RPMI8226 (cell line): Measurements from ENCODE around the gene RPL15.

ENCODE experiments used
- DNase-seq: peaks from one replicate; pipeline ENCODE4 v3.0.0-alpha.2; 2015

The RPL15 gene

DNA sequence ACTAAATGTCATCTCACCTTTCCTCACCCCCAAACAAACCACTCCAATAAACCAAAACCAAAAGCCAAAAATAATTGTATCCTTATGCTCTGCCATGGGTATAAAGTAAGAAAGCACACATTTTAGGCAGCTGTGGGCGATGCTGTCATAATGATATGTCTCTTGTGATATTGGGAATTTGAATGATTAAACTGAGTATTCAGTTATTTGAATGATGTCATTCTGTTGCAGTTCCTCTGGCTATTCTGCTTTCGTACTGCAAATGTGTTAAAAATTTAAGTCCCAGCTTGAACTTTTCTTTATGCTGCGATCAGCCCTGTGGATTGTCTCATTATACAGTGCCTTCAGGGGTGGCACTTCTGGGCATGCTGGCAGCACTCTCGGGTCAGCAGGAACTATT, 17.3 kb downstream of the RPL15 start:
- no peak for DNase-seq

DNA sequence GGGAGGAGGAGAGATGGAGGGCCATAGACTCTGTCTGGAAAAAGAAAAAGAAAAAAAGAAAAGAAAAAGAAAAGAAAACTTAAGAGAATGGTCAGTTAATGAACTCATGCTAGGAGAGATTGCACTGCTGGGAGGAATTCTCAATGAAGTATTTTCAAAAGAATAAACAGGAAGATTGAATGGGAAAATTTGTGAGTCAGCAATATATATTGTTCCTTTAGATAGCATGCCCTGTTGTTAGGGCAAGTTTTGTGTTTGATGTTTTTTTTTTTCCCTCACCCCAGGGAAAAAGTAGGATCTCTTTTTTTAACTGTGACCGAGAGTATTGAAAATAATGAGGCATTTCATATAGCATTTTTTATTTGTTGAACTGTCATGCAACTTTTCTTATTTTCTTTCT, 20.4 kb downstream of the RPL15 start:
- no peak for DNase-seq

DNA sequence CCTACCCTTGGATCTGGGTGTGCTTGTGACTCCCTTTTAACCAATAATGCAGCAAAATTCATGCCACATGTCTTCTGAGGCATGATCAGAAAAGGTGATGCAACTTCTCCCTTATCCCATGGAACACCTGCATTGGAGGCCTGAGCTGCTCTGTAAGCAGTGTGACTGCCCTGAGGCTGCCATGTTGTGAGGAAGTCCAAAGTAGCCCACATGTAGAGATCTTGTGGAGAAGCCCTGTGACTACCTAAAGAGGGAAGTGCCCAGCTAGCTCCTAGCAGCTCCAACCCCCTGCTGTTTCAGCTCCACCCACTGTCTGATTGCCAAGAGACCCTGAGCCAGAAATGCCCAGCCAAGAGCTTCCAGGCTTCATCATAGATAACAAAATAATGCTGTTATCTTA, 21.8 kb downstream of the RPL15 start:
- DNase-seq: no peak

DNA sequence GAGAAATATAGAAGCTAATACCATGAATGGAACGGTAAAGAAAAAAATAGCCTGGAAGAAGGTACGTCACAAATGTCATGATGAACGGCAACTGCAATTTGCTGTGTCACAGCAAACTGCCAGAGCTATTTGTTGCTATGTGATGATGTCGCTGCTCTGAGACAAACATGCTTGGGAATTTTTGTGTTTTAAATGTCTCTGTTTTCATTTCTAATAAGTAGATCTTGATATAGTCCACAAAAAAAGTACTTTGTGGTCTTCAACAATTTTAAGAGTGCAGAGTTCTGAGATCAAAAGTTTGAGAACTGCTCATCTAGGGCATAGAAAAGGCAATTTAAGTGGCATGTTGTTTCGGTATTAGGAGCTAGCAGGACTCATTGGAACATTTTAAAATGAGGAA, 23.8 kb downstream of the RPL15 start:
- no peak for DNase-seq

DNA sequence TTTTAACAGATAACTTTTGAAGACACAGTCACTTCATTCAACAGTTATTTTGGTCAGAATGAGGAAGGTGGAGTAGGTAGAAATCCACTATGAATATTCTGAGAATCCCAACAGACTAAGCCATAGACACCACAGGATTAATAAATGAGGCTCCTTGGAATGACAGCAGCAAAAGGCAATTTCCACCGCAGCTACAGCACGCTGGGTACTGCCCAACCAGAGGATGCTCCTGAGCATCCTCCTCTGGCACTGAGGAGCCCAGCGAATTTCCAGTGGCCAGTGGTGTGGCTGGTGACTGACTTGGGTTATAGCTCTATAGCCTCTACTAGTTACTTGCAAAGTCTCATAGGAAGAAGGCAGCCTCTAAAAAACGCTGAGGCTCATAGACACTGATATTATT, 24.5 kb downstream of the RPL15 start:
- no peak for DNase-seq

DNA sequence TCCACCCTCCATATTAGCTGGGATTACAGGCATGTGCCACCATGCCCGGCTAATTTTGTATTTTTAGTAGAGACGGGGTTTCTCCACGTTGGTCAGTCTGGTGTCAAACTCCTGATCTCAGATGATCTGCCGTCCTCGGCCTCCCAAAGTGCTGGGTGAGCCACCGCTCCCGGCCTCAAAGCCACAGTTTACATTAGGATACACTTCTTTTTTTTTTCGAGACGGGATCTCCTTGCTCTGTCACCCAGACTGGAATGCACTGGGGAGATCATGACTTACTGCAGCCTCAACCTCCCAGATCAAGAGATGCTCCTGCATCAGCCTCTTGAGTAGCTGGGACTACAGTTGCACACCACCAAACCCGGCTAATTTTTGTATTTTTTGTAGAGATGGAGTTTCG, 25.6 kb downstream of the RPL15 start:
- no peak for DNase-seq

DNA sequence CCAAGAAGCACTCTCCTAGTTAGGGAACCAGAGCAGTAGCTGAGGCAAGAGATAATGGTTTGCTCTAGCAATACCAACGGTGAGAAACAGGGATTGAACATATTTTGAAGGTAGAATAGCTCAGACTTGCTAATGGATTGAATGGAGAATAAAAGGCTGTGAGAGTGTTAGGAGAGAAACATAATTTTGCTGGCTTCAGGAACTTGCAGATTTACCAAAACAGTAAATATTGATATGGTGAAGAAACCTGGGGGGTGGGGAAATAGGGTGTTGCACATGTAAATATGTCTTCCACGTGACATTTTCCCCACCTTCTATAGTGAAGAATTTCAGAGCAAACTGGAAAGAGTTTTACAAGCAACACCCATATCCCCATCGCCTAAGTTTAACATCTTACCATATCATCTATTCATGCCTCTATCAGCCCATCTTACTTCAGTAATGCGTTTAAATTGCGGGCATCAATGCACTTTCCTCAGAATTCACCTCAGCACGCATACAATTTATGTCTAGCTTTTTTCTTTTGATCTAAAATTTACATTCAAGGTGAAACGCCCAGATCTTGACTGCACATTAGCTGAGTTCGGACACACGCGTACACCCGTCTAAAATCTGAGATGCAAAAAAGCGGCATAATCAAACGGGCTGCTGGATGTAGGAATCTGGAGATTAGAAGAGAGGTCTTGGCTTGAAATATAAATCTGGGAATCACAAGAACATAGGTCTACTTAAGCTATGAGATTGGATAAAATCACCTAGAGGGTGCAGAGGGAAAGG, 27.3 kb downstream of the RPL15 start:
- no peak for DNase-seq

DNA sequence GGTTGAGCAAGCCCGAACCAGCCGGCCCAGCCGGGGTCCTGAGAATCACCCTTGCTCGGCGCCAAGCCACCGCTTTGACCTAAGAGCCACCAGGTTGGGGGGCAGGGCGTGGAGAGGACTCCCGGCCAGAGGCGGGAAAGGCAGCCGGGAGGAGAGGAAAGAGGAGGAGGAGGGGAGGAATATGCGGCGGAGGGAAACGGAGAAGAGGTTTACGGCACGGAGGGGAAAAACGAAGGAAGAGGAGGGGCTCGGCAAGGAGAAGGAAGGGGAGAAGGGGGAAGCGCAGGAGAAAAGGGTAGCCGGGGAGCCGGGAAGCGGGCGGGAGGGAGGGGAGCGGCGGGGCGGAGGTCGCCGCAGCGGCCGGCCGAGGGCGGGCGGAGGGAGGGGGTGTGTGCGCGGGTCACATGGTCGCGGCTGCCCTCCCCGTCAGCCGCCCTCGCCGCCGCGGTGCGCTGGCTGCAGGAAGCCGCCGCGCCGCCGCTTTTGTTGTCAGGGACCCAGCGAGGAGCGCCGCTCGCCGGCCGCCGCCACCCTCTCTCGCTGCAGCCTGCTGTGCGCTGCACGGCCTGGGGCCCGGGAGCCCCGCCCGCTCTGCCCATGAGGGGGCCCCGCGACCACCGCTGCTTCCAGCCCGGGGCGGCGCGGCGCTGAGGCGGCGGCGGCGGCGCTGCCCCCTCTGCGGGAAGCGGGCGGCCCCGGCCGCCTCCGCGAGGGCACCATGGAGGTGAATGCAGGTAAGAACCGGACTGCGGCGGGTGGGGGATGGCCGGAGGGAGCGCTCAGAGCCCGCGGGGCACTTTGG, 28.1 kb downstream of the RPL15 start, which contains the start of gene NR1D2:
NR1D2 (plus strand) TSS at position 426 of the 802 bp plus-strand sequence; CDS start at position 719, 293 bp downstream.
- peak; percentile 92 for DNase-seq

DNA sequence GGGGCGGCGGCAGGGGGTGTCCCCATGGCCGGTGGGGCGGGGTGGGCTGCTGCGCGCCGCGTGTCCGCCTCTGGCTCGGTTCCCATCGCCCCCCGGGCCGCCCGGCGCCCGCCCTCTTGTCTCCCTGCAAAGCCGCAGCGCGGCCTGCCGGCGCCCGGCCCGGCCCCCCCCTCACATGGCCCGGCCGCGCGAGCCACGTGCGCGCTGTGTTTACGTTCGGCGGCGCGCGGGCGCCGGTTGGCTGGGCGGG, 28.7 kb downstream of the RPL15 start:
- no peak for DNase-seq

DNA sequence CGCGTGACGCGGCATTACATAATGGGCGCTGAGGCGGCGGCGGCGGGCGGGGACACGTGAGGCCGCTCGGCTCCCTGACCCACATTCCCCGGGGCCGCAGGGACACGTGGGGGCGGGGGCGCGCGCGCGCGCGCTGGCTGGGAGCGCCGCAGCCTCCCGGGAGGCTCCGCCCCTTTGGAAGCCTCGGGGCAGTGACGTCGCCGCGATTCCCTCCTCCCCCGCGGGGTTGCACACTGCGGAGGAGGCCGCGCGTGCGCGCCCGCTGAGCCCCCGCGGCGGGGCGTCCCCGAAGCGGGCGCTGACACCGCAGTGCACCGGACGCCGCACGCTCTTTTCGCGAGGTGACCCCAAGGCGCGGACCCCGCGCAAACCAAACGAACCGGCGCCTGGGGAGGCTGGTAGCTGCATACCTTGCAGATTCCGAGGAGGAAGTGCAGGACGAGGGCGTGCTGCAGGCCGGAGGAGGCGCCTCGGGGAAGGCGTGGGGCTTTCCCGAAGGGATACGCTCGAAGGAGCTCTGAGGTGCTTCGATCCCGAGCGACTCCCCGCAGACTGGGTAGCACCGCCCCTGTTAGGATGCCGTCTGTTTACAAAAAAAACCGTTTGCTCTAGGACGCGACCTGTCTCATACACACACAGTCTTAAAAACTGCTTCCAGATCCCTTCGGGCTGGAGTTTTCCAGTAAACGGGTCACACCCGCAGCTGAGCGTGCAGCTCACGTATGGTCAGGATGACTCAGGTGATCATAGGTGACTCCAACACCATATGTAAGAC, 29.2 kb downstream of the RPL15 start:
- peak; percentile 97 for DNase-seq

DNA sequence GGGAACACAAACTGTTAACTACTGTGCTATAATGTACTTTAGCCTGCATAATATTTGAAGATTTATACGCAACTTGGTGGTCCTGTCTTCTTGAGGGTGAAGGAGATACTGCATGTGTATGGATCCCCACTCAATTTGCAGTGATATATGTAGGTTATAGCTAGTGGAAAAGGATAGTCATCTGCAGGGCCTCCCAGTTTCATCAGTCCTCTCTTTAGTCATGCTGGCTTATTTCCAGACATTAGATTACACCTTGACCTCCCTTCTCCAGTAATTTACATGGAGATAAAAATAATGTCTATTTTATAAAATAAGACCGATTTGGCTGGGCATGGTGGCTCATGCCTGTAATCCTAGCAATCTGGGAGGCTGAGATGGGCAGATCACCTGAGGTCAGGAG, 31.8 kb downstream of the RPL15 start:
- no peak for DNase-seq

DNA sequence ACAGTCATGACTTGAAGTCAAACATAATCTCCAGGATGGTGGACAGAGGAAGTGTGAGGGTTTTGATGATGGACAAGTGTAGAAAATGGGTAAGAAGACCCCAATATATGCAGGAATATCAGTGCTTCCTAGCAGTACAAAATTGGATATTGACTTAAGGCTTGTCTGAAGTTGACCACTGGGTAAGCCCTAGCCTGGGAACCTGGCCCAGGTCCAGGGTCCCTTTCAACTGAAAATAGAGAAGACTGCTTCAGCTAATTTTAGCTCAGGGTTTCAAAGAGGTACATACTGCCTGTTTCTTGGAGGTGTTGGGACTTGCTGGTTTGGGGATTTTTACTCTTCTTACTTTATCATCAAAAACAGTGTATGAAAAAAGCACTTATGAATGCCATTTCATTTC, 32.9 kb downstream of the RPL15 start:
- peak; percentile 88 for DNase-seq

DNA sequence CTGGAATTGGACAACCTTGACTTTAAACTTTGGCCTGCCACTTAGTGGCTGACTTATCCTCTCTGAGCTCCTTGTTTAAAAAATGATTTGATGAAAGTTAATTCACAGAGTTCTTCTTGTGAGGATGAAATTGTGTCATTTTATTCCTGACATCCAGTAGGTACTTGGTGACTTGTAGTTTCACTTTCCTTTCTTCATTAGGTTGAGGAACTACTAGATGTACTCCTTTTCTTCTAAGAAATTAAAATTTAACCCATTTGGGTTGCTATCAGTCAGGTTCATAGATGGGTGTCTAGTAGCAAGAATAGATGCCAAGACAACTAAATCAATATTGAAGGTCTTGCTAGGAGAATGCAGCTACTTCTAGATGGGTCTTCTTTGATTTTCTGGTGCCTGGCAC, 33.4 kb downstream of the RPL15 start:
- peak; percentile 11 for DNase-seq

DNA sequence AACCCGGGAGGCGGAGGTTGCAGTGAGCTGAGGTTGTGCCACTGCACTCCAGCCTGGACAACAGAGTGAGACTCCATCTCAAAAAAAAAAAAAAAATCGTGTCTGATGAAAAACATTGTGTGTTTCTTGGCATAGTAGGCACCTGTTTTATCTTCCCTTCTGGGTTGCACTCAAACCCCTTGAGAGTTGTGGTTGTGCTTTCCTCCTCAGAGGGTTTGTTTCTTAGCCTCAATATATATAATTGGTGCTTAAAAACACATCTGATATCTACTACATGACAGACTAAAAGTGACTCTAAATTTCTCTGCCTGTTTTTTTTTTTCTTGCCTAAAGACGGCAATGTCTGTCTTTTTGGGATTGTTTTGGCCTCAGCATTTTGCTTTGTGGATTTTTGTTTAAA, 35.7 kb downstream of the RPL15 start:
- no peak for DNase-seq

DNA sequence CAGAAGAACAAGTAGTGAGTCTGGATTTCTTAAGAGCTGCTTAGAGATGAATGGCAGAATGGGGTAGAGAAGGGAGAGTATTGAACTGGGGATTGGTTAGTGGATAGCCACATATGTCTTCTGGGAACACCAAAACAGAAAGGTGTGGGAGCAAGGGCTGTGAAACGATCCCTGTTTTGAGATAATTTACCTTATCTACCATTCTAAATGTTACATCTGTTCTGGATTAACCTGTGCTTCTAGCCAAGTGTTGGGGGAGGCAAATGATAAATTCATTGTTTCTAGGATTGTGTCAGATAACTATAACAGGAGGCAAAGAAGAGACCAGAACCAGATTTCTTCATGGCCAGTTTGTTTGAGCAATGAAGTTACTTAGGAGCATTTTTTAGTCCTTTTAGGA, 36.6 kb downstream of the RPL15 start:
- DNase-seq: no peak

DNA sequence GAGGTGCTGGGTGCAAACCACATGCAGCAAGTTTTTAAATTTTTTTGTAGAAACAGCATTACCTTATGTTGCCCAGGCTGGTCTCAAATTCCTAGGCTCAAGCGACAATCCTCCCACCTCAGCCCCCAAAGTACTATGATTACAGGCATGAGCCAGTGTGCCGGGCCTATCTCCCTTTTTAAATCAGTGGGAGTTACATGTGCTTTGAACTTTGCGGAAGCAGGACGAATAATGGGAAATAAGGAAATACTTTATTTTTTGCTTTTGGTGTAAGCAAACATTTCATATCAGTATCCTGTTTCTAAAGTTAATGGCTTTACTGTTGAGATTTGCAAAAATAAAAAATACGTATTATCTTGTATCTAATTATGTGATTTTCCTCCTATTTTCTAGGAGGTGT, 37.2 kb downstream of the RPL15 start:
- no peak for DNase-seq

DNA sequence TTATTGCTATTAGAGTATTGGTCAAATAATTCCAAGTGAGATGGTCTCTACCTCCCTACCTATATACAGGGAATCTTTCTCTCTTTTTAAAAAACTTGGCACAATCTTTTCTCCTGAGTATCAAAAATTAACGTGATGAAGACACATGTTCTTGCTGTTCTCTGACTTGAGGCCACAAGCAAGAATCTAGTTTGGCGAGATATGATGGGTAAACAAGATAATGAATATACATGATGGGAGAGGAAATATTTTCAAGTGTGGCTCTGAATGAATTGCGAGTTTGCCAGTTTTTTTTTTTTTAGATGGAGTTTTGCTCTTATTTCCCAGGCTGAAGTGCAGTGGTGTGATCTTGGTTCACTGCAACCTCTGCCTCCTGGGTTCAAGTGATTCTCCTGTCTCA, 39.8 kb downstream of the RPL15 start:
- DNase-seq: no peak

DNA sequence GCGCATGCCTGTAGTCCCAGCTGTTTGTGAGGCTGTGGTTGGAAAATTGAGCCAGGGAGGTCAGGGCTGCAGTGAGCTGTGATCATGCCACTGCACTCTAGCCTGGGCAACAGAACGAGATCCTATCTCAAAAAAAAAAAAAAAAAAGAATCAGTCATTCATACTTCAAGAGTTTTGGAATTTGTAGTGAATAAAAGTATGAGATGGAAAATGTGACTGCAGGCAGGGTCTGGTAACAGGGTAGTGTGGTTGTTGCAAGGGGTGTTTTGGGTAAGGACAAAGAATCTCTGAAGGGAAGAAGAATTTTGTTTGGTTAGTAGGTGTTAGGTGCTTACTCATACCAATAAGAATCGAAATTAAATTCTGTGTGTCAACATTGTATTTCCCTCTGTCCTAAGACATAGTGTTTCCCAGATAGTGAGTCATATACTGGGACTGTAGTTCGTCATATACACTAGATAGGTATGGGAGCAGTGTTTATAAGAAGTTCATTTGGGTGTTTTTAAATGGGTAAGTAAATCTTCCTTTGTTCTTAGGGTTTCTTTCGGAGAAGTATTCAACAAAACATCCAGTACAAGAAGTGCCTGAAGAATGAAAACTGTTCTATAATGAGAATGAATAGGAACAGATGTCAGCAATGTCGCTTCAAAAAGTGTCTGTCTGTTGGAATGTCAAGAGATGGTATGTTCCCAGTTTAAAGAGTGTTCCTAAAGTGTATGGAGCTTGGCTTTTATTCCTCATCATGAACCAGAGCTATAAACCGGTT, 42.4 kb downstream of the RPL15 start:
- no peak for DNase-seq

DNA sequence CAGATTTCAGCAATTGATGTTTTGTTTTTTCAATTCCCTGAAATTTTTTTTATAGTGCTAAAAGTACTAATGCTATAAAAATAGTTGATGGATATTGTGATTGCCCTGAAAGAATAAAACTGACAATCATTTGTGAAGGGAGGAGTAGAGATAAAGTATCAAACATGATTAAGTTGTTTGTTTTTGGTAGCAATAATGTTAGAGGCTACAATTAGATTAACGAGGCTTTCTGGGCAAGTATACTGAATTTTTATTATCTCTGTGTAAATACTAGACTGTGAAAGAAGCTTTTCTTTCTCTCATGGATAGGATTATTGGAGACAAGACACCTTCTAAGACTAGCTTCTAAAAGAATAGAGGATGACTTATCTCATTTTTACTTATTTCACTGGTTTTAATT, 43.7 kb downstream of the RPL15 start:
- no peak for DNase-seq

DNA sequence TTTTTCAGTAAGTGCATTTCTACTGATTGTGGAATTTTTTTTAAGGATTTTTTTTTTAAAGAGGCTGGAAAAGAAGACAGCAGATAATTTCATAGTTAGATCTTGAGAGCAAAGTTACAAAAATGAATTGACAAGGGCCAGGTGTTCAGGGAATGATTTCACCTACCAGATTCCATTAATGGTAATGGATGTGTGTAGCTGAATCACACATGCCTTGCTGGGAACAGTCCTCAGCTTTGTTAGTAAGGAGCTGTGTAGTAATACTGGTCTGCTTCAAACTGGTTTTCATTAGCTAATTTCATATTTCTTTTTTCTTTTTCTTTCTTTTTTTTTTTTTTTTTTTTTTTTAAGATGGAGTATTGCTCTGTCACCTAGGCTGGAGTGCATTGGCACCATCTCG, 44.1 kb downstream of the RPL15 start:
- DNase-seq: no peak

DNA sequence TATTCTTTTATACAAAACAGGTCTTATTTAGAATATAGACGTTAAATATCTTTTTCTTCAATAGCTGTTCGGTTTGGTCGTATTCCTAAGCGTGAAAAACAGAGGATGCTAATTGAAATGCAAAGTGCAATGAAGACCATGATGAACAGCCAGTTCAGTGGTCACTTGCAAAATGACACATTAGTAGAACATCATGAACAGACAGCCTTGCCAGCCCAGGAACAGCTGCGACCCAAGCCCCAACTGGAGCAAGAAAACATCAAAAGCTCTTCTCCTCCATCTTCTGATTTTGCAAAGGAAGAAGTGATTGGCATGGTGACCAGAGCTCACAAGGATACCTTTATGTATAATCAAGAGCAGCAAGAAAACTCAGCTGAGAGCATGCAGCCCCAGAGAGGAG, 45.0 kb downstream of the RPL15 start:
- DNase-seq: no peak

DNA sequence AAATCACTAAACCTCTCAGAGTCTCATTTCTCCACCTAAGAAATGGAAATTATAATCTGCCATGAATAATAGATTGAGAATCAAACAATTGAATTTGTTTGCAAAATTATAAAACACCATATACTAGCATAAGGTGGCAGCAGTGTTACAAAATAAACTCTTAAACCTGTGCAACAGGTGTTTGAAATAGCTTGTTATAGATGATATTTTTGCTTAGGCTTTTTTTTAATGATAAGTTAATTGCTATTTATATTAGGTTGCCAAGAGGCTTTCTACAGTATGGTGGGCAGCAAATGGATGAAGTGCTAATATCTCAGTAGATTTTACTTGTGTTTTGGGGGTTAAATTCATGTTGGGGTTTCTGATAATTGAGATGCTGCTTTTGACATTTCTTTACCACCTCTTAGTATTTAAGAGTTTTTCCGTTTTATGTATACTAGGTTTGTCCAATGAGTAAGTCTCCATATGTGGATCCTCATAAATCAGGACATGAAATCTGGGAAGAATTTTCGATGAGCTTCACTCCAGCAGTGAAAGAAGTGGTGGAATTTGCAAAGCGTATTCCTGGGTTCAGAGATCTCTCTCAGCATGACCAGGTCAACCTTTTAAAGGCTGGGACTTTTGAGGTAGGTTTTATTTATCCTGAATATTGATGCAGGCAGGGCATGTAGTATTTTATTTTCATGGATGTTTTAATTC, 47.8 kb downstream of the RPL15 start:
- no peak for DNase-seq

DNA sequence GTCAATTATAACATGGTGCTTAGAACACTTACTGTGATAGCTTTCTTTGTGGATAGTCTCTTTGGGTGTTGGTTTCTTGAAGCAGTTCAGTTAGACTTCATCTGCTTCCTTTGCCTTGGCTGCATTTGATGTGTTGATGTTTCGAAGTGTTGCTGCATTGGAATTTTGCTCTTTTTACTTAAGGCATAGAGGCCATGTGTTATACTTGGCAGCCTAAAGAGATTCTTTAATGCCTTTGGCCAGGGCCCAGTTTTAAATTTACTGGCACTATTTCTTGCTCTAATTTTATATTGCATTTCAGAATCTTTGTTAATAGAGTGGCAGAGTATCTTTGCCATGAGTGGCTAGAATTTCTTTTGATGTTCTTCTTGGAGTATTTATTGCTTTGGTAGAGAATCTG, 49.4 kb downstream of the RPL15 start:
- no peak for DNase-seq
